ENCODE measurements around the gene PPIA.

The PPIA gene

GRCh38 chr7:44796504-44797328, at the start of gene PPIA:
PPIA (plus strand) TSS chr7:44796681; CDS start chr7:44796725, 44 bp downstream.
- DNase-seq, result peak; percentile 98

- peak; percentile 86 for DNase-seq
Measured at GRCh38 chr7:44748045-44748947, 48.2 kb upstream of the PPIA start, which contains the start of gene ZMIZ2. ZMIZ2 (plus strand) TSS chr7:44748847; CDS start chr7:44756250, 7,403 bp downstream.

- no peak for DNase-seq
Measured at GRCh38 chr7:44748948-44749731, 47.3 kb upstream of the PPIA start.

- no peak for DNase-seq
Measured at GRCh38 chr7:44749992-44750391, 46.5 kb upstream of the PPIA start.

- no peak for DNase-seq
Measured at GRCh38 chr7:44750424-44750823, 46.1 kb upstream of the PPIA start.

- peak; percentile 27 for DNase-seq
Measured at GRCh38 chr7:44750921-44751571, 45.4 kb upstream of the PPIA start.

GRCh38 chr7:44752822-44753221, 43.7 kb upstream of the PPIA start:
- DNase-seq, result no peak

GRCh38 chr7:44754802-44755697, 41.4 kb upstream of the PPIA start:
- DNase-seq, result no peak

GRCh38 chr7:44755698-44756627, 40.5 kb upstream of the PPIA start:
- no peak for DNase-seq

- DNase-seq, result no peak
Measured at GRCh38 chr7:44756904-44757303, 39.6 kb upstream of the PPIA start.

- no peak for DNase-seq
Measured at GRCh38 chr7:44757311-44757710, 39.2 kb upstream of the PPIA start.

- DNase-seq, result no peak
Measured at GRCh38 chr7:44757739-44758138, 38.7 kb upstream of the PPIA start.

- no peak for DNase-seq
Measured at GRCh38 chr7:44759246-44759645, 37.2 kb upstream of the PPIA start.

- no peak for DNase-seq
Measured at GRCh38 chr7:44760034-44760580, 36.4 kb upstream of the PPIA start.

- DNase-seq, result no peak
Measured at GRCh38 chr7:44761207-44762161, 35.0 kb upstream of the PPIA start.

- no peak for DNase-seq
Measured at GRCh38 chr7:44762300-44762699, 34.2 kb upstream of the PPIA start.

- no peak for DNase-seq
Measured at GRCh38 chr7:44762726-44763522, 33.6 kb upstream of the PPIA start.

- no peak for DNase-seq
Measured at GRCh38 chr7:44764081-44764480, 32.4 kb upstream of the PPIA start.
